GM23248 (cell line): ENCODE results near the gene GPLD1. TPM values are rescaled to one million over a fixed set of nuclear protein-coding genes. Genes with fewer than 3 reads are reported as not detected.
"Not testable (repeated sequence)": the region's sequence is repeated elsewhere in the genome, so short reads cannot be mapped to it uniquely, and the experiment has no call there.

Experiments
- DNase-seq: peaks from one replicate; pipeline ENCODE4 v3.0.0-alpha.2; 2015
- H2AFZ ChIP-seq: fragments of 200-600 bp; sonication (generic); 2 replicates; pipeline ENCODE4 v1.6.1; 2016; ENCODE audit warnings: antibody characterized with exemption
- H3F3A ChIP-seq: fragments of 200-600 bp; sonication (generic); 2 replicates; pipeline ENCODE4 v1.6.1; 2016; ENCODE audit warnings: mild to moderate bottlenecking, antibody characterized with exemption, mixed run types; ENCODE audit not compliant: insufficient read depth
- H3K27ac ChIP-seq: fragments of 200-600 bp; sonication (generic); 2 replicates; pipeline ENCODE4 v1.5.1; 2016; ENCODE audit warnings: mild to moderate bottlenecking
- H3K27me3 ChIP-seq: fragments of 200-600 bp; sonication (generic); replicated peaks from 2 replicates; pipeline ENCODE4 v1.6.1; 2016; ENCODE audit warnings: mild to moderate bottlenecking; ENCODE audit not compliant: insufficient read depth
- H3K36me3 ChIP-seq: fragments of 200-600 bp; sonication (generic); 2 replicates; pipeline ENCODE4 v1.6.1; 2016; ENCODE audit warnings: low read depth, mild to moderate bottlenecking
- H3K4me1 ChIP-seq: fragments of 200-600 bp; sonication (generic); 2 replicates; pipeline ENCODE4 v1.6.1; 2016; ENCODE audit warnings: mild to moderate bottlenecking; ENCODE audit not compliant: insufficient read depth
- H3K4me2 ChIP-seq: fragments of 200-600 bp; sonication (generic); one replicate; pipeline ENCODE4 v1.6.1; 2016; ENCODE audit warnings: mild to moderate bottlenecking; ENCODE audit not compliant: unreplicated experiment
- H3K4me3 ChIP-seq: fragments of 200-600 bp; sonication (generic); 2 replicates; pipeline ENCODE4 v1.5.1; 2016; ENCODE audit warnings: mild to moderate bottlenecking
- H3K79me2 ChIP-seq: fragments of 200-600 bp; sonication (generic); 2 replicates; pipeline ENCODE4 v1.6.1; 2016; ENCODE audit warnings: mild to moderate bottlenecking; ENCODE audit not compliant: insufficient read depth
- H3K9ac ChIP-seq: fragments of 200-600 bp; sonication (generic); 2 replicates; pipeline ENCODE4 v1.6.1; 2016; ENCODE audit warnings: mild to moderate bottlenecking
- H3K9me2 ChIP-seq: fragments of 200-600 bp; sonication (generic); 2 replicates; pipeline ENCODE4 v1.6.1; 2016; ENCODE audit warnings: mixed run types, mild to moderate bottlenecking, moderate library complexity; ENCODE audit not compliant: insufficient read depth
- H3K9me3 ChIP-seq: fragments of 200-600 bp; sonication (generic); one replicate; pipeline ENCODE4 v1.6.1; 2017; ENCODE audit warnings: low read depth
- H4K20me1 ChIP-seq: fragments of 200-600 bp; sonication (generic); 2 replicates; pipeline ENCODE4 v1.6.0; 2016; ENCODE audit not compliant: insufficient read depth
- EZH2 ChIP-seq: fragments of 200-600 bp; sonication (generic); IDR thresholded peaks from 2 replicates; pipeline ENCODE4 v1.6.1; 2018; ENCODE audit warnings: antibody characterized with exemption, mild to moderate bottlenecking; ENCODE audit not compliant: insufficient read depth, poor library complexity, severe bottlenecking
- EZH2phosphoT487 ChIP-seq: fragments of 200-600 bp; sonication (generic); IDR thresholded peaks from 2 replicates; pipeline ENCODE4 v1.6.1; 2018; ENCODE audit warnings: antibody characterized with exemption, moderate library complexity, mild to moderate bottlenecking, low read depth; ENCODE audit not compliant: insufficient read depth
- WGBS, 2 experiments: methylation state at CpG; one replicate each; pipeline ENCODE4 v1.1.6; 2015 to 2017; ENCODE audit warnings: low lambda C conversion rate in 2 of 2, low coverage in 1 of 2; ENCODE audit errors: missing lambda C conversion rate in 2 of 2; 5-methylcytosine and 5-hydroxymethylcytosine counted together
- in situ Hi-C: fragments of 300-500 bp; cut with MboI; formaldehyde crosslinking; loops from 2 replicates; pipeline ENCODE4 v1.15.0; 2020
- polyA plus RNA-seq: library from polyadenylated mRNA; unstranded; fragments of >200 nt; fragmentation: Nextera tagmentation; extraction: Ambion mirVana; gene quantifications from 2 replicates; pipeline ENCODE4 v1.2.1, GENCODE V29; 2016
- total RNA-seq: library from RNA; depleted of rRNA; stranded (reverse); fragments of >200 nt; shearing (Covaris generic); gene quantifications from 2 replicates; pipeline ENCODE4 v1.2.3, GENCODE V29; 2014

GPLD1 gene
- total and polyA plus RNA-seq, 2 experiments from 2014 or later = 0.09 to 0.97 TPM

DNA sequence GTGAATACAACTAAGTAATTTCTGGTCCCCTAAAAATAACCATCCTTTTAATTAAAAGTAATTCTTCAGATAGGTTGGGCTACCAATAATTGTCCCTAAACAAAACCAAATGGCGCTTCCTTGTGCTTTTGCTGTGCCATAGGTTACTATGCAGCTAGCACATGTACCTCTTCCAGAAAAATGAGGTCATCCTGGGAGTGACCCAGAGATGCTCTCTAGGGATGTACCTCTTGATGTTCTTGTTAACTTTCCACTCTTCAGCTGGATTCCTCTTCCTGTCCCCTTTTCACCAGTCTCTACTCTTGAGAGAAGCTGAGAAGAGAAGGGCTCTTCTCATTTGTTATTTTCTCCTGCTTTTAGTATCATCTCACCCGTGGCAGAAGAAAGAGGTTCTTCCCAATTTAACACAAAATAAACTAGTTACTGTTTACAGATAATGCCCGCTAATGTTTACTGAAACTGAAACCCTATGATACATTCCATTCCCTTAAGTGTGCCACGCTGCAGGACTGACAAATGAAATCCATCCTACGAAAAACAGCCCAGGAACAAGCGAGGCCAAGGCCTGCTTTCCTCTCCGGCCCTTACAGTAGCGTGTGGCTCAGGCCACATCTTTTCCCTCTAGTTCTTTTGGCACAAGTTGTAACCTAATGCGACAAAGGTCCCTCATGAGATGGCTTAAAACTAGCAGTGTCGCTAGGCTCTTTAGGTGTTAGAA, 62.5 kb downstream of the GPLD1 start:
- TF ChIP-seq EZH2phosphoT487 (no peak), EZH2 (no peak)
- Histone ChIP-seq H3K4me3 (no peak overlapping the region), H3F3A (peaks cover 28% of the 10 kb centered on the region), H3K9me3 (no peaks in the 10 kb centered on the region), H4K20me1 (no peaks in the 10 kb centered on the region), H2AFZ (no peak overlapping the region), H3K4me1 (peaks cover 14% of the 10 kb centered on the region), H3K36me3 (peaks cover 37% of the 10 kb centered on the region), H3K27ac (no peak overlapping the region), H3K9ac (no peak overlapping the region), H3K79me2 (no peaks in the 10 kb centered on the region), H3K27me3 (no peaks in the 10 kb centered on the region), H3K4me2 (no peak overlapping the region), H3K9me2 (no peaks in the 10 kb centered on the region)
- 92% methylated on average over 10 of the region's 10 CpGs for WGBS, 2 experiments
- no peak for DNase-seq
- in situ Hi-C loops = no loop called here

- peaks cover 24% of the 10 kb centered on the region for H3F3A ChIP-seq
- no peak for TF ChIP-seq EZH2
- TF ChIP-seq EZH2phosphoT487 = no peak
- H3K9me3 ChIP-seq = no peaks in the 10 kb centered on the region
- no peak for DNase-seq
- in situ Hi-C loops = no loop called here
- 69% methylated on average over 2 of the region's 2 CpGs for WGBS, 2 experiments
- H3K4me1 ChIP-seq = peaks cover 14% of the 10 kb centered on the region
- no peak overlapping the region for H3K4me3 ChIP-seq
- no peak overlapping the region for H3K9ac ChIP-seq
- no peaks in the 10 kb centered on the region for H3K79me2 ChIP-seq
- no peaks in the 10 kb centered on the region for H4K20me1 ChIP-seq
- no peak overlapping the region for H3K4me2 ChIP-seq
- H3K36me3 ChIP-seq = peaks cover 49% of the 10 kb centered on the region
- no peak overlapping the region for H3K27ac ChIP-seq
- H2AFZ ChIP-seq = no peak overlapping the region
- no peaks in the 10 kb centered on the region for H3K27me3 ChIP-seq
- no peaks in the 10 kb centered on the region for H3K9me2 ChIP-seq
Measured at GRCh38 chr6:24425091-24425490, 64.3 kb downstream of the GPLD1 start.

DNA sequence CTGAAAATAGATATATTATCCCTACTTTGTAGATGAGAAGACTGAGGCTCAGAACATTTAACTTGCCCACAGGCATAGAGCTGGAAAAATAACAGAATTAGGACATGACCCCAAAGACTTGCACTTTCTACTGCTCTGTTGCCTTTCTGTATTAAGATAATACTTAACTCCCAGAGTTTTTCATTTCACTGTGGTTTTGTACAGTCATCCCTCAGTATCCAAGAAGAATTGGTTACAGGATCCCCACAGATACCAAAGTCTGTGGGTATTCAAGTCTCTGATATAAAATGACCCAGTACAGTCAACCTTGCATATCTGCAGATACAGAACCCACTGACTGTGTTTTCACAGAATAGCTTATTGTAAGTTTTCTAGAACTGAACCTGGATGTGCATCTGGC, 69.9 kb downstream of the GPLD1 start:
- no peaks in the 10 kb centered on the region for H3K27me3 ChIP-seq
- H3K9me2 ChIP-seq = no peaks in the 10 kb centered on the region
- no peak for DNase-seq
- no peaks in the 10 kb centered on the region for H3K9me3 ChIP-seq
- in situ Hi-C loops = no loop called here
- no peaks in the 10 kb centered on the region for H4K20me1 ChIP-seq
- H3F3A ChIP-seq = no peaks in the 10 kb centered on the region
- no peak overlapping the region for H3K4me3 ChIP-seq
- H3K79me2 ChIP-seq = no peaks in the 10 kb centered on the region
- H3K4me1 ChIP-seq = no peaks in the 10 kb centered on the region
- H3K36me3 ChIP-seq = peaks cover 73% of the 10 kb centered on the region
- no peak overlapping the region for H3K4me2 ChIP-seq
- no peak overlapping the region for H2AFZ ChIP-seq
- TF ChIP-seq EZH2phosphoT487 (no peak), EZH2 (no peak)
- H3K9ac ChIP-seq = no peak overlapping the region
- no peak overlapping the region for H3K27ac ChIP-seq

DNA sequence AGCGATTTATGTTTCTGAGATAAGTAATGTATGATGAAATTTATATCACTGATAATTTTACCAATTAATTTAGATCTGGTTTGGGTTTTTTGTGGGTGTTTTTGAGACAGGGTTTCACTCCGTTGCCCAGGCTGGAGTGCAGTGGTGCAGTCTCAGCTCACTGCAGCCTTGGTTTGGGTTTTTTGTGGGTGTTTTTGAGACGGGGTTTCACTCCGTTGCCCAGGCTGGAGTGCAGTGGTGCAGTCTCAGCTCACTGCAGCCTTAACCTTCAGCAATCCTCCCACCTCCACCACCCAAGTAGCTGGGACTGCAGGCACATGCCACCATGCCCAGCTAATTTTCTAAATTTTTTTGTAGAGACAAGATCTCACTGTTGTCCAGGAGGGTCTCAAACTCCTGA, 73.6 kb downstream of the GPLD1 start:
- DNase-seq = no peak
- Histone ChIP-seq H3K79me2 (no peaks in the 10 kb centered on the region), H3K9me3 (no peaks in the 10 kb centered on the region), H2AFZ (no peak overlapping the region), H3K36me3 (peaks cover 63% of the 10 kb centered on the region), H3K9ac (no peak overlapping the region), H3K4me1 (no peaks in the 10 kb centered on the region), H3K4me2 (no peak overlapping the region), H3K27ac (no peak overlapping the region), H3K4me3 (no peak overlapping the region), H3K9me2 (no peaks in the 10 kb centered on the region), H4K20me1 (no peaks in the 10 kb centered on the region), H3K27me3 (no peaks in the 10 kb centered on the region), H3F3A (no peaks in the 10 kb centered on the region)
- TF ChIP-seq EZH2 (no peak), EZH2phosphoT487 (no peak)
- WGBS, 2 experiments = 96 to 98% methylated on average over 4 of the region's 4 CpGs
- in situ Hi-C loops = no loop called here

DNA sequence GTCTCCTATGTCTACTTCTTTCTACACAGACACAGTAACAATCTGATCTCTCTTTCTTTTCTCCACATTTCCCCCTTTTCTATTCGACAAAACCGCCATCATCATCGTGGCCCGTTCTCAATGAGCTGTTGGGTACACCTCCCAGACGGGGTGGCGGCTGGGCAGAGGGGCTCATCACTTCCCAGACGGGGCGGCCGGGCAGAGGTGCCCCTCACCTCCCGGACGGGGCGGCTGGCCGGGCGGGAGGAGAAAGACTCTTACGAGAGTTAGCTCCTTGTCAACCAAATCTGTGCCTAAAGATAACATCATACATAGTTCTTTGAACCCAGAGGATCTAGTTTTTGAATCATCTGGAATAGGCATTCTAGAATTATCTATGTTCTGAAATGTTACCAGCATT, 74.8 kb downstream of the GPLD1 start:
- peaks cover 59% of the 10 kb centered on the region for H3K36me3 ChIP-seq
- H4K20me1 ChIP-seq, in situ Hi-C loops, H3K9me2 ChIP-seq, H3F3A ChIP-seq, H3K27me3 ChIP-seq, DNase-seq, H3K79me2 ChIP-seq, H3K4me2 ChIP-seq, H3K9me3 ChIP-seq, H3K27ac ChIP-seq, H2AFZ ChIP-seq, H3K9ac ChIP-seq, H3K4me1 ChIP-seq, H3K4me3 ChIP-seq: not testable (repeated sequence)
- WGBS, 2 experiments = 97 to 98% methylated on average over 15 of the region's 15 CpGs
